NT2/D1 (cell line): Measurements from ENCODE around the gene CDH4.

Experiments
- YY1 ChIP-seq: IDR thresholded peaks from 2 replicates; pipeline ENCODE4 v1.6.1; 2011; ENCODE audit not compliant: insufficient read length, insufficient read depth
- ZNF274 ChIP-seq: IDR thresholded peaks from 2 replicates; pipeline ENCODE4 v1.6.1; 2011; ENCODE audit warnings: mild to moderate bottlenecking, low read depth, low read length

DNA sequence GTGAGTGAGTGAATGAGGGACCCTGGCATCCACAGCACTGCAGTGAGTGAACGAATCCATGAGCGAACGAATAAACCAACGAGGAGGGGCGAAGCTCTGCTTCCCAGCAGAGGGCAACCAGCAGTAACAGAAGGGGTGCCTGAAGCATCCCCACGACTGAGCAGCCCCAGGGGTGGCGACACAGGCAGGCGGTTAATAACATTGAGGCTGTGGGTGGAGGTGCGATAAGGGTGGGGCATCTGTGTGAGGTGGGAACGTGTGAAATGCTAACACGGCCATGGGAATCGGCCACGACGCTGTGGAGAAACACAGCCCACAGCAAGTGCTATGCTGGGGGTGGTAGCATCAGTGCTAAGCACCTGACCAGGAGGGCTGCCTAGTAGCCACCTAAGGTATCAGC, 737.7 kb downstream of the CDH4 start:
- TF ChIP-seq ZNF274 (no peak), YY1 (no peak)
